ENCODE data around the gene UPK1B. TPM values are rescaled to one million over a fixed set of nuclear protein-coding genes. Genes with fewer than 3 reads are reported as not detected.

The UPK1B gene
- total RNA-seq, 4 donors from 2014 or later = not detected

DNA sequence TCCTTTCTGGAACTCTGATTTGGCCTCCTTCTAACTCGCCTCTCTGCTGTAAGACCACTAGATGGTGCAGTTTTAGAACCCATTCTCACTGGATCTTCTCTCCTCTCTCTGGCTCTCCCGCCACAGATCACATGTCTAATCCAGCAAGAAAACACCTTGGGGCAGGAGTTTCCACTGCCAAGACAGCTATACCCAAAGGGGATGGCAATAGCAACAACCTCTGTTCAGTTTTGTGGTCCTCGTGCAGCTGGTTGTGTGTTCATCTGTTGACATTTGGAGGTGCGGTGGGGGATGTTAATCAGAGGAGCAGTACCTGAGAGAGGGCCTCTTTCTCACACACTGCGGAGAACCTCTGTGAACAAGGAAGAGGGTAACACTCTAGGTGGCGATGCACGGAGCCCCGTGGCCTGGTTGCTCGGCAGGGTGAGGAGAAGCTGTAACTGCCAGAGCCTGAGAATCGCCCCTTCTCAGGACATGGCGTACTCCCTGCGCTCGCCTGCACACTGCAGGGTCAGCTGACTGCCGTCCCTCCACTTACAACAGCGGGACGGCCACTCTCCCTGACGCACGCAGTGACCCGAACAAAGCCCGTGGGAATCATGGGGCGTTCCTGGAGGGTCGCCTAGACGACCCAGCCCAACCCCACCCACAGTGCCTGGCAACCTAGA is 27.8 kb upstream of the UPK1B start, which contains the start of gene TEX55:
Gene TEX55 (plus strand): TSS at position 666 of the 668 bp plus-strand sequence. CDS start 25 bp downstream, outside the sequence.
- no peaks in the 10 kb centered on the region for H3K9me3 ChIP-seq
- no peaks in the 10 kb centered on the region for H3K36me3 ChIP-seq
- no peak within 1 kb of the TSS for H3K4me3 ChIP-seq
- no peaks in the 10 kb centered on the region for H3K4me1 ChIP-seq
- TF ChIP-seq CTCF (IDR thresholded peaks at IDR 0.05) (peak in 4 of 6 experiments; percentile 40 to 73 (median 66)), POLR2A (IDR thresholded peaks at IDR 0.05) (no peak)
- DNase-seq = no peak
- no peak within 1 kb of the TSS for H3K27ac ChIP-seq
- no peaks in the 10 kb centered on the region for H3K27me3 ChIP-seq

DNA sequence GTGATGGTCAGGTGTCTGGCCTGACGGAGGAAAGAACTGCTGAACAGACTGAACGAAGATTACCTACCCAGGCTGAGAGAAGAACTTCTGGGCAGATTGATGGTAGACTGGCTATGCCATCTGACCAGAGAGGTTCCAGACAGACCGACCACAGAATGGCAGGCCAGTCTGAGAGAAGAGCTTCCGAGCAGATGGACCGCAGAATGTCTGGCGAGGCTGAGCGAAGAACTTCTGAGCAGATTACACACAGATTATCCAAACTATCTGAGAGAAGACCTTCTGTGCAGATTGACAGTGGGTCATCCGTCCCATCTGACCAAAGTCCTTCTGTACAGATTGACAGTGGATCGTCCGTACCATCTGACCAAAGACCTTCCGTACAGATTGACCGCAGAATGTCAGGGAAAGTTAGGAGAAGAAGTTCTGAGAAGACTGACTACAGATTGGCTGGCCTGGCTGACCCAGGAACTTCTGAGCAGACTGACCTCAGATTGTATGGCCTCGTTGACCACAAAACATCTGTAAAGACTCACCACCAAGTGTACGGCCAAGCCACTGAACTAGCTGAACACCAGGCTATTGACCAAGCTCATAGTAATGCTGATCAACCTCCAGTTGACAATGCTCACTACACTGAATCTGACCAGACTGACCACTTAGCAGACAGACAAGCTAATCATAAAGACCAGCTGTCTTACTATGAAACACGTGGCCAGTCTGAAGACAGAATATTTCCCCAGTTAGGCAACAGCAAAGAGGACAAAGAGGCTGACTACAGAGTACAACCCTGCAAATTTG is 26.6 kb upstream of the UPK1B start:
- Histone ChIP-seq H3K9me3 (no peaks in the 10 kb centered on the region), H3K36me3 (no peaks in the 10 kb centered on the region), H3K27ac (no peak overlapping the region), H3K27me3 (no peaks in the 10 kb centered on the region), H3K4me1 (no peaks in the 10 kb centered on the region), H3K4me3 (no peak overlapping the region)
- TF ChIP-seq CTCF (IDR thresholded peaks at IDR 0.05) = no peak
- no peak for TF ChIP-seq POLR2A (IDR thresholded peaks at IDR 0.05)
- DNase-seq = no peak

DNA sequence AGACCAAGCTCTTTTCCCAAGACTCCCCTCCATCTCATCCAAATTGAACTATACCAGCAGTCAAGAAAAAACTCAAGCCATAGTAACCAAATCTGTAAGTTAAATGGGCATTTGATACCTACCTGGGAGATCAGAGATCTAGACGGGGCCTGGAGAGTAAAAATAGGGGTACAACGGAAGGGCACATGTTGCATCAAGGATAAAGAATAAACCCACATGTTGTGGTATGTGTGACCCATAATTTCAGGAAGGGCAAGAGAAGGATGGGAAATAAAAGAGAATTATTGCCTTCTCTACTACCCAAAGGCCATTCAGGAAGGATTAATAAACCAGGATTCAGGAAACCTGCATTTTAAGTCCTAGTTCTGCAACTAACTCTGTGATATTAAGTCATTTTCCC is 25.9 kb upstream of the UPK1B start:
- DNase-seq = no peak
- H3K36me3 ChIP-seq = no peaks in the 10 kb centered on the region
- H3K27me3 ChIP-seq = no peaks in the 10 kb centered on the region
- TF ChIP-seq POLR2A (IDR thresholded peaks at IDR 0.05) = no peak
- TF ChIP-seq CTCF (IDR thresholded peaks at IDR 0.05) = no peak
- H3K9me3 ChIP-seq = no peaks in the 10 kb centered on the region
- no peak overlapping the region for H3K4me3 ChIP-seq
- no peak overlapping the region for H3K27ac ChIP-seq
- H3K4me1 ChIP-seq = no peaks in the 10 kb centered on the region

DNA sequence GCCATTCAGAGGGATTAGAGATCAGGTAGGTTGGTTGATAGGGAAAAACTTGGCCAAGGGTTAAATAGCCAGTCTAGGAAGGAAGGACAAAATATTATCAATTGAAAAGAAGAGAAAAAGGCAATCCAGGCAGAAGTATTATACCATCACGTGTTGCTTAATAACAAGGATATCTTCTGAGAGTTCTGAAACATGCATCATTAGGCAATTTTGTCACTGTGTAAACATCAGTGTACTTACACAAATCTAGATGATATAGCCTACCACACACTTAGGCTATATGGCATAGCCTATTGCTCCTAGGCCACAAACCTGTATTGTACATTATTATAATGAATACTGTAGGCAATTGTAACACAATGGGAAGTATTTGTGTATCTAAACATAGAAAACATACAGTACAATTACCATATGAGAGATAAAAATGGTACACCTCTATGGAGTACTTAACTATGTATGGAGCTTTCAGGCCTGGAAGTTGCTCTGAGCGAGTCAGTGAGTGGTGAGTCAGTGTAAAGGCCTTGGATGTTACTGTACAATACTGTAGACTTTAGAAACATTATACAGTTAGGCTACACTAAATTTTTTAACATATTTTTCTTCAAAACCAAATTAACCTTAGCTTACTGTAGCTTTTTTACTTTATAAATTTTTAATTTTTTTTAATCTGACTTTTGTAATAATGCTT is 24.8 kb upstream of the UPK1B start:
- H3K27ac ChIP-seq = no peak overlapping the region
- H3K9me3 ChIP-seq = no peaks in the 10 kb centered on the region
- H3K4me1 ChIP-seq = no peaks in the 10 kb centered on the region
- H3K27me3 ChIP-seq = no peaks in the 10 kb centered on the region
- TF ChIP-seq CTCF (IDR thresholded peaks at IDR 0.05) (no peak), POLR2A (IDR thresholded peaks at IDR 0.05) (no peak)
- no peaks in the 10 kb centered on the region for H3K36me3 ChIP-seq
- no peak for DNase-seq
- no peak overlapping the region for H3K4me3 ChIP-seq

DNA sequence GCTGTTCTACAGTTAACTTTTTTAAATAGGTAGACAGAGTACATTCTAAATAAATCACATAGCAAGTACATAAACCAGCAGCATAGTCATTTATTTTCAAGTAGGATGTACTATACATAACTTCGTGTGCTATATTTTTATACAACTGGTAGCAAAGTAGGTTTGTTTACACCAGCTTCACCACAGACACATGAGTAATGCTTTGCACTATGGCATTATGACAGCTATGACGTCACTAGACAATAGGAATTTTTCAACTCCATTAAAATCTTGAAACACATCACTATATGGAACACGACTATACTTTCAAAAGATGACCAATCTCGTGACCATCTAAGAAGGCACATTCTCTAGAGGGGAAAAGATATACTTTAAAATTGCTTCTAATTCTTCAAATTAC is 23.9 kb upstream of the UPK1B start:
- no peak overlapping the region for H3K4me3 ChIP-seq
- TF ChIP-seq CTCF (IDR thresholded peaks at IDR 0.05) (no peak), POLR2A (IDR thresholded peaks at IDR 0.05) (no peak)

More for the DNA sequence above, 23.9 kb upstream of the UPK1B start:
- Histone ChIP-seq H3K36me3 (no peaks in the 10 kb centered on the region), H3K4me1 (no peaks in the 10 kb centered on the region), H3K9me3 (peaks cover 0 to 3% (median 0%) of the 10 kb centered on the region in 4 donors), H3K27ac (no peak overlapping the region), H3K27me3 (no peaks in the 10 kb centered on the region)
- no peak for DNase-seq

Measured in Peyer's patch (tissue), 4 donors.